CD4-positive, alpha-beta T cell treated with Interleukin-4 for 1 hour (primary cell): ENCODE data around the gene NUDT1.
"Not testable (repeated sequence)": the region's sequence is repeated elsewhere in the genome, so short reads cannot be mapped to it uniquely, and the experiment has no call there.

Source experiments
- DNase-seq, 2 donors: peaks; one replicate each; pipeline ENCODE4 v3.0.0-alpha.2; 2020 to 2022

Gene NUDT1

DNA sequence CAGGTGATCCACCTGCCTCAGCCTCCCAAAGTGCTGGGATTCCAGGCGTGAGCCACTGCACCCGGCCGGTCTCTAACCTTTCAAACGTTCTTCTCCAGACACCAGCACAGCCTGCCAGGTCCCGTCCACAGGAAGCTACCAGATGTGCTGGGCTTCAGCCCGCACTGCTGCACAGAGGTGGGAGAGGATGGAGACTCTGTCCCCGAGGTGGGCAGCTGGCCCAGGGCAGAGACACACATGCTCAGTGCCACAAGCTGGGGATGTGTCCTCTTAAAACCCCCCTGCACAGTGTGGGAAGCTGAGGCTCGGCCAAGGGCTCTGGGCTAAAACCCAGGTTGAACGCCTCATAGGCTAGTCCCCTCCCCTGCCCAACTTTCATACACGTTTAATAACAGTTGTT is 9.4 kb downstream of the NUDT1 start:
- no peak for DNase-seq

DNA sequence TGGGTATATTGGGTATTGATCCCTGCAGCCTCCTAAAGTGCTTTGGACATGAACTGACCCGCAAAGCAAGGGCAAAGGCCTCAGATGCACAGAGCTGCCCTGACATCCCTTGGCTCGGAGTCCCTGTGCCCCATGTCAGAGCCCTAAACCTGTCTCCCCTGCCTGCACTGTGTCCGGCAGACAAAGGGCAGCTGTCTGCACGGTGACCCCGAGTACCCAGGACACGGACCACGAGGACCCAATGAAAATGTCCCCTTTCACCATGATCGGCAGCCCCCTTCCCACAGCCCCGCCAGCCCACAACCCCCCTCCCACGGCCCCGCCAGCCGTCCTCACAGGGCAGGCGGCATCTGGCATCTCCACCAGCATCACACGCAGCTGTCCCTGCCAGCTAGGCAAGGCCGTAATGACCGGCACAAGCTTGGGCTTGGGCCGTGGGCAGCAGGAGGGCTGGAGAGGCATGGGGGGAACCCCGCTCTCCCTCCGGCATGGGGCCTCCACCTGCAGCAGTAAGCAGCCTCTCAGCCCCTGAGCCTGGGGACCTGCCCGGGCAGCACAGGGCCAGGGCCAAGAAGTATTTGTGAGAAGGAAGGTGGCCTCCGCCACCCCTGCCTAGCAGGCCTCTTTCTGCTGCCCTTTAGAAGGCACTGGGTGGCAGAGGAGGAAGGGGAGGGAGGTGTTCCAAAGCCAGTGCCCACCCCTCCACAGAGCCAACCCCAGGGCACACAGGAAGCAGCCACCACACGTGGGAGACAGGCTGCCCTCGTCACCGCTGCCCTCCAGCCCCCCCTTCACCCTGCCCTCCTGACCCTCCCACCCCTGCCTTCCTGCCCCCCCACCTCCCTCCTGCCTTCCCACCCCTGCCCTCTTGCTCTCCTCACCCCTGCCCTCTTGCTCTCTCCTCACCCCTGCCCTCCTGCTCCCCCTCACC is 10.1 kb downstream of the NUDT1 start:
- no peak for DNase-seq

DNA sequence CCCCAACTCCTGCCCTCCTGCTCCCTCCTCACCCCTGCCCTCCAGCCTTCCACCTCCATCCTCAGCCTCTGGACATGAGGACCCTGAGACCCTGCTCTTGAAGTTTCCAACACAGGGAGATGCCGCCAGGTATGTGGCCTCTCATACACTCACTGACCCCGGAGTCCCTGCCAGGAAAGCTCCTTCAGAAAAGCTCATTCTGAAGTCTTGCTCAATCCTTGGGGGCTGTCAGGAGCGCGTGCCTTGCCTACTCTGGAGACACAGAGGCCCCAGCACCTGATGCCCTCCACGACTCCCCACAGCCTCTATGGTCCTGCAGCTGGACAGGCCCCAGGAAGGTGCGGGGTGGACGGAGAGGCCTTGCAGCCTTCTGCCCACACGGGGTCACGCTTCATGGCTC is 11.0 kb downstream of the NUDT1 start:
- no peak for DNase-seq

DNA sequence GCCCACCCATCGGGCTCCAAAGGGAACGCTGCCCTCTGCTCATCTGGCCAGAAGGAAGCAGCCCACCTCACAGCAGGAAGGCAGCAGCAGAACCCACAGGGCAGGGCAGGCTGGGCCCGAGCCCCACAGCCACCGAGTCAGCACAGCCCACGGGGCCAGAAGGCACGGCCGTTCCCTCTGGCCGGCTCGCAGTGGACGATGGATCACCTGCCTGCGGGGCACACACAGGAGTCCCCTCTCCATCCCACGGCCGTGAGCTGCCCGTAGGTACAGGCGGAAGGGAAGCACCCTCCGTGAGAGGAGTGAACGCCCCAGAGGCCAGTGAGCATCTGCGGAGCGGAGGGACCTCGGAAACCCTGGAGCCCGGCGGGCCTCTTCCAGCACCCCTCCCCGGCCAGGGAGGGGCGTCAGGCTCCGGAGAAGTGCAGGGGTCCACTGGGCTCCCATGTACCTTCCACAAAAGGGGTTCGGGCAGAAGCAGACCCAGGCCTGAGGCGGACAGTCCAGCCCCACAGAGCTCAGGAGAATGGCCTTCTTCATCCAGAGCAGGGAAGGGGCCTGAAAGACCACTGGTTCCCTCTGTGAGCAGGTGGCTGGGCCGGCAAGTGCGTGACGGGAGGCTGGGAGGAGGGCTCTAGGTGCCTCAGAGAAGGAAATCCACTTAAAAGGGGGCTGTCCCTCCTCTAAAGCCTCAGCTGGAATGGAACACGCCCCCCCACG is 11.7 kb downstream of the NUDT1 start:
- DNase-seq = no peak

DNA sequence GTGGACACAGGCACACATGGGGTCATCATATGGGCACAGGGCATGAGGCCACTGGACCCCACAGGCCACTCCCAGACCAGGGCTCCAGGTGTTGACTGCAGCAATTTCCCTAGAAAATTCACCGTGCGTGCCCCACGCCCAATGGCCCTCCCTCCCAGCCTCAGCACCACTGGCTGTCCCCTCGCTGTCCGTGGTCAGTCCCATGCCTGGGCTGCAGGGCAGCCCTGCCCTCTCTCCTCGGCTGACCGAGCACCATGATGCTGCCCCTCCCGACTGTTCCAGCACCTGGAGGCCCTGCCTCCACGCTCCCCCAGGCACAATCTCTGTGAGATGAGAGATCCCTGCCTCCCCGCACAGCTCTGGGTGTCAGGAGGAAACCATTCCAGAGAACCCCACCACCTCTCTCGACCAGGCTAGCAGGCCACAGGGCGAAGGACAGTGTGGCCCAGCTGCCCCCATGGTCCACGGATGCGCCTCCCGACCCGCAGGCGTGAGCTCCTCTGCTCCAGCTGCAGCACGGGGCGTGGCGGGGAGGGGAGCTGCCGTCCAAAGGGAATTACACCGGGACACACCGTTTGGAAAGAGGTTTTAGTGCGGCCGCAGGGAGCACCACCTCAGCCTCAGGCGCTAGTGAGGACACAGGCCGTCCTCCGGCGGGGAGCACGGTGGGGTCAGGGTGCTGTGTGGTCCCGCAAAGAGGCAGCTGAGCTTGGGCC is 12.6 kb downstream of the NUDT1 start:
- no peak for DNase-seq

DNA sequence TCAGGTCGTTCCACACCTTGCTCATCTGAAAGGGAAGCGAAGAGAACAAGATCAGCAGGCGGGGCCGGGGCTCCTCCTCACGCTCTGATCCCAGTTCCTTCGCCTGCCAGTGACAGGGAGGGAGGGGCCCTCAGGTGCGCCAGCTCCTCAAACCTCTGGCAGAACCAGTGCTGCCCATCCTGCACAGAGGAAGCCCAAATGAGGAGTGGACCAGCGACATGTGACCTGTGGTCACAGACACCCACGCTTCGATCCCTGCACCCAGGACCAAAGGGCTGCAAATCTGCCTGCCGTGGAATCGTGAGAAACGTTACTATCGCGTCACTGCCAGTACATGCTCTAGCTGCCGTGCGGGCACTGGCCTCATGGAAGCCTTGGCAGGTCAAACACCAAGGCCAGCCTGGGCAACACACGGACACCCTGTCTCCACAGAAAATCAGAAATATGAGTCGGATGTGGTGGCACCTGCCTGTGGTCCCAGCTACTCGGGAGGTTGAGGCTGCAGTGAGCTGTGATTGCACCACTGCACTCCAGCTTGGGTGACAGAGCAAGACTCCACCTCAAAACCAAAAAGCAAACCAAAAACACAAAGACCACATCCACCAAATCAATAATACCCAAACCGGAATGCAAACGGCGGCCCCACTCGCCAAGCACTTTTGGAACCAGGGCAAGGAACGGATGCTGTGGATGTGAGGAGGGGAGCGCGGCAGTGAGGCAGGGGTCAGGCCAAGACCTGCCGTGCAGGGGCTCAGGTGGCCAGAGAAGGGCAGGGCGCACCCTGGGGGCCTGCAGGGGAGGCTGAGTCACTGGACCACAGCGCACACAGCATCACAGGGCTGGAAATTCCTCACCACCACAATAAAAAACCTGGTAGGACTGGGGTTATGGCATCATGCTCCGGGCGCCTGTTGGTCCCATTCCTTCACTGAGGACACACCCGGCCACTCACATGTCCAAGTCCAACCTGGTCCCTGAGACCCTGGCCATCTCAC is 13.4 kb downstream of the NUDT1 start:
- no peak for DNase-seq

DNA sequence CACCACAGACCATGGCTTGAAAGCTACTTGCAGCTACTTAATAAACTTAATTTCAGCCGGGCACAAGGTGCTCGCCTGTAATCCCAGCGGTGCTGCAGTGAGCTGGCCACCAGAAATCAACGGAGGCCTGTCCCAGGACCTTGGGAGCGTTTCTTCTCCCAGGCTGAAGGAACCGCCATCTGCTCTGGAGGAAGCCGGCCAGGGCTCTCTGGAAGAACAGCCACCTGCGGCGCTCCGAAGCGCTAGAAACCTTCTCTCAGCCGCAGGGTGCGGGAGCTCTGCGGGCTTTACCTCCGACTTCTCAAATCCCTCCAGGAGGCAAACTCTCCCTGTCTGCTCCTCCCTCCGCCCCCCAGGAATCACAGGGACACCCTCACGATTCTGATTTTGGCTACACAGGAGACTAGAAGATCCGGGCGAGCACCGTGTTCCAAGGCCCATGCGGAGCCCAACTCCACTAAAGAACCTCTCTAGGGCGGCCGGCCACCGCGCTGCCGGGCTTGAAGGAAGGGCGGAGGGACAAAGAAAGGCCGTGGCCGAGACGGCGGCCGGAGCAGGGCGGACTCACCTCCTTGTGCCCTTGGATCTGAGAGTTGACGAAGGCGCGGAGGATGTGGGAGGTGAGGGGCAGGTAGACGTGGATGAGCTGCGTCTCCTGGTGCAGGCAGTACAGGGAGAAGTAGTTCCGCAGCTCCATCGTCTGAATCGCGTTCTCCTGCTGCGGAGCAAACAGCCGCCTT is 14.4 kb downstream of the NUDT1 start:
- no peak for DNase-seq

DNA sequence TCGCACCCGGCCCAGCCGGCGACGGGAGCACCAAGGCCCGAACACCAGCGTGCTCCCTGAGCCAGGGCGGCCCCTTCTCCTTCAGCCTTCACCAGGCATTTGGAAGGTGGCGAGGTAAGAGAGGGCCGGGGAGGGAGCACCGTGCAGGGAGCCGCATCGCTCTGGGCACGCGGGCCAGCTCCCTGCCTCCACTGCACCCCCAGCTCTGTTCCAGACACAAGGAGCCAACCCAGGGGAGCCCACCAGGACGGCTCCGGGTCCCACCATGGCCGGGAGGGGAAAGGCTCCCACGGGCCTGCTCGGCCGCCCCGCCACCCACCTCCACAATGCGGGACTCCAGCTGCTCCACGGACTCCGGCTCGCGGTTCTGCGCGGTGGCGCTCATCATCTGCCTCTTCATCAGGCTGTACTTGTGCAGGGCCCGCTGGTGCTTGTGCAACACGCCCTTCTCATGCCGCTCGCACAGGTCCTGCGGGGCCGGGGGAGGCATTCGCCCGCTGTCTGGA is 15.1 kb downstream of the NUDT1 start:
- DNase-seq = no peak

DNA sequence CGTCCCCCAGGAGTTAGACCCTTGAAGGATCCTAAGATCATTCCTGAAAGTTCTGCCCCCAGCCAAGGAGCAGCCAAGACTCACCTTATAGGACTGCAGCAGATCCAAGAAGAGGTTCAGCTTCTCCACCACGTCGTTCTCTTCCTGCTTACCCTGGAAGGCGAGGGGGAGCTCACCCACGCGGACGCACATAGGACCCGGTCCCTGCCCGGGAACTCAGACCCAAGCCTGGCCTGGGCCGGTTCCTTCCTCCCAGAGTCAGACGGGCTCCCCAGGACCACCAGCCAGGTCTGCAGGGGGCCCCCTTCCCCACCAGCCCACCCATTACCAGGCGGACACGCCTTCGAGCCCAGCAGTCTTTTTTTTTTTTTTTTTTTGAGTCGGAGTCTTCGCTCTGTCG is 15.6 kb downstream of the NUDT1 start:
- DNase-seq = no peak

DNA sequence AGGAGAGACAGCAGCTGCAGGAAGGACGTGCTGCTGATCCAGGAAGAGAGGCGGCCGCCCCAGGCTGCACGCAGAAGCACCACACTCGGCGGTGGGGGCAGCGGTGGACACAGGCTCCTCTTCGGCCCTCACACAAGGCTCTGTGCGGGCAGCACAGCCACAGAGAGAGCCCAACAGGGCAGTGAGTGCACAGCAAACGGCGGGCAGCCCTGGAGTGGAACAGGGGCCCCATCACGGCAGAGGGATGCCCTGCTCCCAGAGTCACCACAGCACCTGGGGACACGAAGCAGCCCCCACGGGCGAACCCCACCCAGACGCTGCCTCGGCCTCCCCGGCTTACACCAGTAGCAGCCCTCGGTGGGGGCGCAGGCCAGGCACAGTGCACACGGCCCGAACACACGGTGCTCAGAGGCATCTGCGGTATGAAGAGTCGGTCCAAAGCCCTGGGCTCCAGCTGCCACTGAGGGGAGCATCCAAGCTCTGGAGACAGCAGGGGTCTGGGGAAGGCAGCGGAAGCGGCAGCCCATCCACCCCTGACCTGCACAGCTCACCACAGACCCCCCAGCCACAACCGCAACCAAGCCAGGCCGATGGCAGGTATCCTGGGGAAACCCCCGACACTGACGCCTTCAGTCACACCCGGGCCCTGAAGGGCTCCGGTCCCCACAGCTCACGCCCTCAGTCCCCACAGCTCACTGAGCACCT is 16.8 kb downstream of the NUDT1 start:
- DNase-seq = peak; percentile 16 to 51

DNA sequence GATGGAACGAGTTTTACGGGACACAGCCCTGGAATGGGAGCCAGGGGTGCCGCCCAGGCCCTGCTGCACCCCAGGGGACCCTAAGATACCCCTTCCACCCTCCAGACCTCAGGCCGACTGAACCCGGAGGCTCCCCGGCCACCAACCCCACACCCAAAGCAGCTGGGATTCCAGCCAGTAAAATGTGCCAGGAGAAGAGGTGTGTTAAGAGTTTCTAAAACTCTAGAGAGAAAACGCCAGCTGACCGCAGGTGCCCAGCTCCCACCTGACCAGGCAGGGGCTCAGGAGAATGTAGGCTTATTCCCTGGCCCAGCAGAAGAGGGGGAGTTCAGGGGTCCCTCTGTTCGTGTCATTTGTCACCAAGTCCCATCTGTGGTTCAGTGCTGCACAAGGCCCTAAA is 17.5 kb downstream of the NUDT1 start:
- no peak for DNase-seq

DNA sequence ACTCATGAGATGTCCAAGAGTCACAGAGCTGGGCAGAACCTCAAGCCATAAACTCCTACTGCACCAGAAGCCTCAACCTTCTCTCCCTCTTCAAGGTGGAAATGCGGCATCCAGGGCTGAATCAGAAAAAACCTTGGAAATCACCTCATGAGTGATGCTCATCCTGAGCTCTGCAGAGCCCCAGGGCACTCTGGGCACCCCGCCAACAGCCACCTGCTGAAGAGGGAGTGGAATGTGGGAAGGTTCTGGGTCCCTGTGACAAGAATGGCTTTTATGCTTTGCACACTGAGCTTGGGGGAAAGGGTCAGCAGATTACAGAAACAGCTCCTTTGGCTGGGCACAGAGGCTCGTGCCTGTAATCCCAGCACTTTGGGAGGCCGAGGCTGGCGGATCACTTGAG is 18.8 kb downstream of the NUDT1 start:
- DNase-seq = no peak

DNA sequence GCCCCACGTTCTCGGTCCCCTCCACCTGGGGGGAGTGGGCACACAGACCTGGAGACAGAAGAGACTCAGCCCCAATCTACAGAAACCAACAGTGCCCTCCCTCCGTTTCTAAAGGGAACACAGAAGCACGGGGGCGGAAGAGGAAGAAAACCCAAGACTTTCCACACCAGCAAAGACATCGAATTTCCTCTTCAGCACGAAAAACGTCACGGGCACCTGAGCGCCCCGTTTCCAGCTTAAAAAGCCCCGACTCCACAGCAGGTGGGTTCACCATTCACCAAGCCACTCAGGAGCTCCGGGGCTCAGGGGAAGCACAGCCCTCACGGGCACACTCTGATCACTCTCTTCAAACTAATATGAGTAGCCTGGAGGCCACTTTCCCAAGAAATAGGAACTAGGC is 19.6 kb downstream of the NUDT1 start:
- DNase-seq = peak; percentile 36 to 85

DNA sequence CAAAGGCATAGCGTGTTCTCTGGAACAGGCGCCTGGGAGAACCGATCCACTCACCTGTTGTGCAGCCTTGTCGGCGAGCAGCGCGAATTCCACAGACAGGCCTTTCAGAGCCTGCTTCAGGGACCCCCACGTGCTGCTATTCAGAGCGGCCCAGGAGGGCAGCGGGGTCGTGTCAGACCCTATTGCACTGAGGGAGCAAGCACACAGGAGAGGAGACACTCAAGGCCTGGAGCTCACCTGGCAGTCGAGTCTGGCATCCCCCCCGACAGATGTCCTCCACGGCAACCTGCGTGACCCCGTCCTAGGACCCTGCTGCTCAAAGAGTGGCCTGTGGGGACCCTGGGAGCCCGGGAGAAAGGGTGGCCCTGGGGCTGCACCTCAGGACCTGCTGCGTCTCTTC is 21.1 kb downstream of the NUDT1 start:
- no peak for DNase-seq

DNA sequence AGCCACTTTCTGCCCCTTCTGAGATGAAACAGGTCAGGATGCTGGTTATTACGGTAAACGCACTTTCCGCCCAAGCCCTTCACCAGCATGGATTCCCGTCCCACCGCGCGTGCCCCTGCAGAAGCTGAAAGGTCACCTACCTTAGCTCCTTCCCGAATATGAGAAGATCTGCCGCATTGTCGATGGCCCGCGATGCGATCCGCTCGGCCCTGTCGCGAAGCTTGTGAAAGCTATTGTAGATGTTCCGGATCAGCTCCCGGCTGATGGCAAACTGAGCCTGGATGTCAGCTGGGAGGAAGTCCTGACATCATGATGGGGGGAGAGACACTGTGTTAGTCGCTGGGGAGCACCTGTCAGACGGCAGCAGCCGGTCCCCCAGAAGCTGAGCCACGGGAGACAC is 22.1 kb downstream of the NUDT1 start:
- DNase-seq = no peak

DNA sequence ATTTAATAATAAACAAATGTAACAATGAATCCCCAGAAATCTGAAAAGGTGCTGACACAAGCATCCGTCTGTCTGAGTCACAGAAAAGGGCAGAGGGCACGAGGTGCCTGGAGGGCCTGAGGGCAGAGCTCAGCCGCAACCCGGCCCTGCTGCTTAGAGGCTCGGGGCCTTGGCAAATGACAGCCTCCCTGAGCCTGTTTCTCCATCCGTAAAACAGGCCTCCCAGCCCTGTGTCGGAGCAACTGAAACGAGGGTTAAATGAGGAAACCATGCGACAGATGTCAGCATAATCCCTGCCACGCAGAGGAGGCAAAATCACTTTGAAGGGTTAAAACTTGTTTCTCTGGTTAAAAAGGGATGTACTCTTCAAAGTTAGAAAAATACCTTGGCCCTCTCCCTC is 24.9 kb downstream of the NUDT1 start:
- no peak for DNase-seq

DNA sequence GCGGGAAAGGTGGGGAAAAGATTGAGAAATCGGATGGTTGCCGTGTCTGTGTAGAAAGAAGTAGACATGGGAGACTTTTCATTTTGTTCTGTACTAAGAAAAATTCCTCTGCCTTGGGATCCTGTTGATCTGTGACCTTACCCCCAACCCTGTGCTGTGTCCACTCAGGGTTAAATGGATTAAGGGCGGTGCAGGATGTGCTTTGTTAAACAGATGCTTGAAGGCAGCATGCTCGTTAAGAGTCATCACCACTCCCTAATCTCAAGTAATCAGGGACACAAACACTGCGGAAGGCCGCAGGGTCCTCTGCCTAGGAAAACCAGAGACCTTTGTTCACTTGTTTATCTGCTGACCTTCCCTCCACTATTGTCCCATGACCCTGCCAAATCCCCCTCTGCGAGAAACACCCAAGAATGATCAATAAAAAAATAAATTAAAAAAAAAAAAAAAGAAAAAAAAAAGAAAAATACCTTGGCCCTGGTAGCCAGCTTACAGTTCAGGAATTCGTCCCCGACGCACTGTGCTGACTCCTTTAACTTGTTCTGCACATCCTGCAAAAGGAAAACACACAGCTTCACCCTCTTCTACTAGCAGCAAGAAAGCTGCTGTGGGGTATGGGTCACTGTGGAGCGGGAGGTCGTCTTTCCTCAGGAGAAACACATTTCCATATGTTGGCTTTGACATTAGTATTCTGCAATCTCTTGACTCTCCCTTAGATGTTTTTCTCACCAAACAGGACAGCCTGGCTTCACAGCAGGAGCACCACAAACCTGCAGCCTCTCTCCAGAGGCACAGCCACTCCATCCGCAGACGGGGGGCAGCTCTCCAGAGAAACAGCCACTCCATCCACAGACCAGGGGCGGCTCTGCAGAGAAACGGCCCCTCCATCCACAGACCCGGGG is 27.3 kb downstream of the NUDT1 start:
- DNase-seq = not testable (repeated sequence)

DNA sequence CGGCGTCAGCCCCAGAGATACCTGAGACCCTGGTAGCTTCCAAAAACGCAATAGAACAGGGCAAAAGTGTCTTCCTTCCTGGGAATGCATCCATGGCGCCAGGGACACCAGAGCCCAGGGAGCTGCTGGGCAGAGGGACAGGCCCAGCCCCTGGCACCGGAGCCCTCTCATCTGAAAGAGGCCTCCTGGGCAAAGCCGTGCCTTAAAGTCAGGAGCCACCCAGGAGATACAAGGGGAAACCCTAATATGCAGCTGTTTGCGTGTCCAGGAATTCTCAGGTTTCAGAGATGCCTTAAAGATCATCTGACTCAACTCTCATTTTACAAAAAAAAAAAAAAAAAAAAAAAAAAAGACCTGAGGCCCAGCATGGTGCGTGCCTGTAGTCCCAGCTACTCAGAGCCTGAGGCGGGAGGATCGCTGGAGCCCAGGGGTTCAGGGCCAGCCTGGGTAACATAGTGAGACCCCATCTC is 28.0 kb downstream of the NUDT1 start:
- DNase-seq = no peak

DNA sequence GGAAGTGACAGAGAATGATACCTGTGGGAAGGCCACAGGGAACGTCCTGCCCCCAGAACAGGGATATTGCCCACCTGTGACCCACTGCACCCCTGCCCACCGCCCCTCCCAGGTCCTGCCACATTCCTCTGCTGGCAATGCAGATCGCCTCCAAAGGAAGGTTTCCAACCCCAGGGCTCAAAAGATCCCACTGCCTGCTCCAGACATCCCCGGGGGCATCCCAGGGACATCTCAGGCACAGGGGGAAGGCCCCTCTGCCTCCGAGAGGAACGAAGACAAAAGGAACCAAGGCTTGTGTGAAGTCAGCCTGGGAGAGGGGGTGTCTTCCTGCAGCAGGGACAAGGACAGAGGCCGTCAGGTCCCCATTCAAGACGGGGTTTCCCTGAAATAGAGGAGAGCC is 28.5 kb downstream of the NUDT1 start:
- DNase-seq = no peak
